OCI-LY7 (cell line): ENCODE results near the gene DDC.

ENCODE experiments used
- EZH2phosphoT487 ChIP-seq: fragments of 200-600 bp; sonication (generic); IDR thresholded peaks from 2 replicates; pipeline ENCODE4 v1.6.1; 2018; ENCODE audit warnings: low read depth, borderline replicate concordance, mild to moderate bottlenecking, mixed run types, antibody characterized with exemption, low read length, moderate library complexity, mixed read lengths
- TF ChIP-seq, protein P1 (sequence below): fragments of 200-600 bp; sonication (generic); conservative IDR thresholded peaks from 2 replicates; pipeline ENCODE4 v1.5.1; 2014; ENCODE audit warnings: mild to moderate bottlenecking, antibody characterized with exemption, low read length, moderate library complexity, mixed read lengths

DNA sequence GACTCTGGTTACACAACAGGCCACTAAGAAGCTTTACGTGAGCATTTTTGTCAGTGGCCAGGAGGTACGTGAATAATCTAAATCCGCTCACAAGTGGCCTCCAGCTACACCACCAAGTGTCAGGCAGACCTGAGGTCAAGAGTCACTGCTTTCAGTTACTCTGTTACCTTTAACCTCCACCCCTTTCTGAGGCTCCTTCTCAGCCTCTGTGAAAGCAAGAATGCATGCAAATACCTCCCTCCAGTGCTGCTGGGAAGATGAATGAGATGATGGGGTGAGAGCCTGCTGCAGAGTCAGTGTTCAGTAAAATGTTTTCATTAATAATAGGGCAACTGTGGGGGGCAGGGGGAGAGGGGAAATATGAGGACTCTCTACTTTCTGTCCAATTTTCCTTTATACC, 11.2 kb downstream of the DDC start:
- TF ChIP-seq, protein P1, sequence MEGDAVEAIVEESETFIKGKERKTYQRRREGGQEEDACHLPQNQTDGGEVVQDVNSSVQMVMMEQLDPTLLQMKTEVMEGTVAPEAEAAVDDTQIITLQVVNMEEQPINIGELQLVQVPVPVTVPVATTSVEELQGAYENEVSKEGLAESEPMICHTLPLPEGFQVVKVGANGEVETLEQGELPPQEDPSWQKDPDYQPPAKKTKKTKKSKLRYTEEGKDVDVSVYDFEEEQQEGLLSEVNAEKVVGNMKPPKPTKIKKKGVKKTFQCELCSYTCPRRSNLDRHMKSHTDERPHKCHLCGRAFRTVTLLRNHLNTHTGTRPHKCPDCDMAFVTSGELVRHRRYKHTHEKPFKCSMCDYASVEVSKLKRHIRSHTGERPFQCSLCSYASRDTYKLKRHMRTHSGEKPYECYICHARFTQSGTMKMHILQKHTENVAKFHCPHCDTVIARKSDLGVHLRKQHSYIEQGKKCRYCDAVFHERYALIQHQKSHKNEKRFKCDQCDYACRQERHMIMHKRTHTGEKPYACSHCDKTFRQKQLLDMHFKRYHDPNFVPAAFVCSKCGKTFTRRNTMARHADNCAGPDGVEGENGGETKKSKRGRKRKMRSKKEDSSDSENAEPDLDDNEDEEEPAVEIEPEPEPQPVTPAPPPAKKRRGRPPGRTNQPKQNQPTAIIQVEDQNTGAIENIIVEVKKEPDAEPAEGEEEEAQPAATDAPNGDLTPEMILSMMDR: no peak
- TF ChIP-seq EZH2phosphoT487: no peak
